IMR-90 (cell line): ENCODE measurements around the gene ODF2. TPM values are rescaled to one million over a fixed set of nuclear protein-coding genes. Genes with fewer than 3 reads are reported as not detected.

Source experiments
- ATAC-seq: fragments of 200-7000 bp; cut with Tn5 transposase; 2 replicates; pipeline ENCODE4 v1.9.1; 2020; ENCODE audit warnings: low read depth, mild to moderate bottlenecking, moderate library complexity
- BruUV-seq: library from RNA; stranded (reverse); fragments of 400-500 nt; replicated peaks from 2 replicates; lab custom pipeline; 2021; lab: Mats Ljungman, UMichigan
- CTCF ChIA-PET: fragments of 300-600 bp; formaldehyde crosslinking; extraction: SDS; loops from one replicate; lab custom pipeline; 2021; ENCODE audit warnings: antibody characterized with exemption; lab: Yijun Ruan, JAX
- POLR2A ChIA-PET: fragments of 300-600 bp; sonication (Branson Sonifier 250); formaldehyde crosslinking; loops from one replicate; lab custom pipeline; 2022; ENCODE audit warnings: antibody characterized with exemption; ENCODE audit not compliant: unreplicated experiment; lab: Charles Lee
- DNase-seq: peaks from one replicate; pipeline ENCODE4 v3.0.0; 2013
- H2AFZ ChIP-seq: replicated peaks from 2 replicates; pipeline ENCODE3; 2013; ENCODE audit warnings: low read length, mild to moderate bottlenecking; ENCODE audit not compliant: poor library complexity
- H2AK5ac ChIP-seq: 2 replicates; pipeline ENCODE4 v1.6.1; 2013; ENCODE audit warnings: low read depth, low read length, inconsistent platforms
- H2AK9ac ChIP-seq: replicated peaks from 2 replicates; pipeline ENCODE3; 2013; ENCODE audit warnings: mild to moderate bottlenecking, low read depth, low read length, moderate library complexity; ENCODE audit not compliant: poor library complexity
- H2BK120ac ChIP-seq: 2 replicates; pipeline ENCODE4 v1.6.1; 2013; ENCODE audit warnings: low read depth, low read length, inconsistent platforms
- H2BK15ac ChIP-seq: 3 replicates; pipeline ENCODE4 v1.6.1; 2013; ENCODE audit warnings: low read depth, low read length, inconsistent platforms
- H2BK20ac ChIP-seq: 2 replicates; pipeline ENCODE4 v1.6.1; 2013; ENCODE audit warnings: low read depth, mild to moderate bottlenecking, inconsistent platforms, low read length, moderate library complexity
- H2BK5ac ChIP-seq: 2 replicates; pipeline ENCODE4 v1.6.1; 2013; ENCODE audit warnings: mild to moderate bottlenecking, low read depth, low read length, inconsistent platforms; ENCODE audit not compliant: poor library complexity, severe bottlenecking
- H3K14ac ChIP-seq: replicated peaks from 2 replicates; pipeline ENCODE4 v1.6.1; 2013; ENCODE audit warnings: low read depth, low read length, inconsistent platforms
- H3K18ac ChIP-seq: 2 replicates; pipeline ENCODE4 v1.6.1; 2013; ENCODE audit warnings: low read depth, low read length, control low read depth
- H3K23ac ChIP-seq: 2 replicates; pipeline ENCODE4 v1.6.1; 2013; ENCODE audit warnings: low read depth, low read length, inconsistent platforms
- H3K27ac ChIP-seq: 2 replicates; pipeline ENCODE4 v1.5.1; 2013; ENCODE audit warnings: mild to moderate bottlenecking, control low read depth, low read length; ENCODE audit not compliant: insufficient read depth
- H3K27me3 ChIP-seq: 2 replicates; pipeline ENCODE4 v1.6.1; 2013; ENCODE audit warnings: low read length; ENCODE audit not compliant: control insufficient read depth, insufficient read depth
- H3K36me3 ChIP-seq: 2 replicates; pipeline ENCODE4 v1.6.1; 2013; ENCODE audit warnings: low read length, mixed read lengths; ENCODE audit not compliant: control insufficient read depth, insufficient read depth
- H3K4ac ChIP-seq: 2 replicates; pipeline ENCODE4 v1.6.1; 2013; ENCODE audit warnings: low read depth, low read length, inconsistent platforms
- H3K4me1 ChIP-seq: 2 replicates; pipeline ENCODE4 v1.6.1; 2013; ENCODE audit warnings: low read length, mixed read lengths; ENCODE audit not compliant: control insufficient read depth, insufficient read depth
- H3K4me2 ChIP-seq: 2 replicates; pipeline ENCODE4 v1.6.1; 2013; ENCODE audit warnings: low read depth, mild to moderate bottlenecking, control low read depth, low read length, moderate library complexity
- H3K4me3 ChIP-seq: 2 replicates; pipeline ENCODE4 v1.5.1; 2013; ENCODE audit warnings: low read depth, mild to moderate bottlenecking, control low read depth, low read length, moderate library complexity; ENCODE audit not compliant: insufficient read depth
- H3K56ac ChIP-seq: 2 replicates; pipeline ENCODE4 v1.6.1; 2013; ENCODE audit warnings: low read length, inconsistent platforms; ENCODE audit not compliant: insufficient read depth; ENCODE audit errors: extremely low read depth
- H3K79me1 ChIP-seq, 2 experiments: 2 replicates each; pipeline ENCODE4 v1.6.1; 2013; ENCODE audit warnings: low read length in 2 of 2, inconsistent platforms in 1 of 2, low read depth in 1 of 2
- H3K9ac ChIP-seq: 2 replicates; pipeline ENCODE4 v1.6.1; 2013; ENCODE audit warnings: low read depth, low read length, control low read depth
- H3K9me1 ChIP-seq: 2 replicates; pipeline ENCODE4 v1.6.1; 2013; ENCODE audit warnings: low read length, inconsistent platforms; ENCODE audit not compliant: insufficient read depth
- H3K9me3 ChIP-seq: 2 replicates; pipeline ENCODE4 v1.6.1; 2013; ENCODE audit warnings: low read length; ENCODE audit not compliant: control insufficient read depth, insufficient read depth
- H4K20me1 ChIP-seq: 2 replicates; pipeline ENCODE4 v1.6.1; 2013; ENCODE audit warnings: low read length, inconsistent platforms; ENCODE audit not compliant: insufficient read depth
- H4K5ac ChIP-seq: 2 replicates; pipeline ENCODE4 v1.6.1; 2013; ENCODE audit warnings: mild to moderate bottlenecking, low read depth, low read length, control low read depth
- H4K8ac ChIP-seq, 2 experiments: 2 replicates each; pipeline ENCODE4 v1.6.1; 2013; ENCODE audit warnings: low read depth in 2 of 2, low read length in 2 of 2, control low read depth in 1 of 2, inconsistent platforms in 1 of 2
- H4K91ac ChIP-seq: 2 replicates; pipeline ENCODE4 v1.6.1; 2013; ENCODE audit warnings: low read depth, low read length, inconsistent platforms; ENCODE audit not compliant: insufficient read depth
- BHLHE40 ChIP-seq: fragments of 150-350 bp; IDR thresholded peaks from 2 replicates; pipeline ENCODE4 v1.6.1; 2016; ENCODE audit warnings: mild to moderate bottlenecking, low read depth, low read length
- CEBPB ChIP-seq: IDR thresholded peaks from 2 replicates; pipeline ENCODE4 v1.6.1; 2012; ENCODE audit warnings: low read depth, low read length, improper control_type of control experiment
- CHD1 ChIP-seq: IDR thresholded peaks from 2 replicates; pipeline ENCODE4 v1.6.1; 2012; ENCODE audit warnings: low read depth, low read length, improper control_type of control experiment
- CTCF ChIP-seq: conservative IDR thresholded peaks from 2 replicates; pipeline ENCODE4 v1.5.1; 2012; ENCODE audit warnings: mild to moderate bottlenecking, low read depth, low read length, improper control_type of control experiment
- FOS ChIP-seq: fragments of 150-350 bp; IDR thresholded peaks from 2 replicates; pipeline ENCODE4 v1.6.1; 2016; ENCODE audit warnings: low read depth, low read length
- MAFK ChIP-seq: IDR thresholded peaks from 2 replicates; pipeline ENCODE4 v1.6.1; 2012; ENCODE audit warnings: low read depth, low read length, improper control_type of control experiment
- MAZ ChIP-seq: IDR thresholded peaks from 2 replicates; pipeline ENCODE4 v1.6.1; 2012; ENCODE audit warnings: low read depth, mild to moderate bottlenecking, low read length, improper control_type of control experiment, moderate library complexity, borderline replicate concordance
- MXI1 ChIP-seq: IDR thresholded peaks from 2 replicates; pipeline ENCODE4 v1.6.1; 2012; ENCODE audit warnings: low read depth, mild to moderate bottlenecking, low read length, moderate library complexity, borderline replicate concordance
- RCOR1 ChIP-seq: IDR thresholded peaks from 2 replicates; pipeline ENCODE4 v1.6.1; 2012; ENCODE audit warnings: mild to moderate bottlenecking, low read length, improper control_type of control experiment; ENCODE audit not compliant: insufficient replicate concordance
- RFX5 ChIP-seq: IDR thresholded peaks from 2 replicates; pipeline ENCODE4 v1.8.0; 2012; ENCODE audit warnings: low read depth, mild to moderate bottlenecking, low read length, moderate library complexity
- WGBS, 2 experiments: methylation state at CpG; one replicate each; pipeline versions ENCODE4 v1.1.5 to v1.1.7; 2013; ENCODE audit warnings: missing lambda C conversion rate in 2 of 2; ENCODE audit not compliant: insufficient read length in 1 of 2; ENCODE audit errors: extremely low coverage in 2 of 2; 5-methylcytosine and 5-hydroxymethylcytosine counted together
- dilution Hi-C: fragments of 300-500 bp; cut with HindIII; formaldehyde crosslinking; loops from one replicate; pipeline ENCODE4 v1.14.3; 2018; ENCODE audit warnings: low sequenced_read_pairs; ENCODE audit not compliant: unreplicated experiment
- in situ Hi-C: fragments of 300-500 bp; cut with MboI; formaldehyde crosslinking; loops from 3 replicates; pipeline ENCODE4 v1.14.3; 2019; ENCODE audit warnings: low sequenced_read_pairs, inconsistent platforms, mixed read lengths
- intact Hi-C: fragments of 100-400 bp; cut with micrococcal nuclease; formaldehyde crosslinking; loops from 2 replicates; pipeline ENCODE4 v1.10.0; 2022
- polyA plus RNA-seq, 3 experiments: library from polyadenylated mRNA; depleted of rRNA; stranded (reverse); fragments of >200 nt; gene quantifications; 2 replicates each; pipeline ENCODE4 v1.2.3, GENCODE V29; 2012; ENCODE audit warnings: low replicate concordance in 1 of 3
- total RNA-seq: library from RNA; depleted of rRNA; stranded (reverse); fragments of >200 nt; gene quantifications from 2 replicates; pipeline ENCODE4 v1.2.3, GENCODE V29; 2012

The ODF2 gene
- total and polyA plus RNA-seq, 2 of the 4 experiments (the other 2 are of a cell fraction) = 40.2 to 46.4 TPM

- TF ChIP-seq RFX5 (no peak), CEBPB (no peak), CHD1 (no peak), RCOR1 (no peak), MAZ (no peak), MAFK (no peak), BHLHE40 (no peak), MXI1 (no peak), CTCF (no peak), FOS (no peak)
Measured at GRCh38 chr9:128419061-128419925, 36.5 kb upstream of the ODF2 start.

More at GRCh38 chr9:128419061-128419925, 36.5 kb upstream of the ODF2 start:
- Histone ChIP-seq H3K4me1 (peaks cover 7% of the 10 kb centered on the region), H3K79me1 (peaks cover 4 to 20% of the 10 kb centered on the region in 2 experiments; a peak in 3 of 4 replicates), H3K56ac (no peak overlapping the region), H2AK5ac (no peak overlapping the region), H3K9me3 (no peaks in the 10 kb centered on the region), H2BK15ac (no peak overlapping the region), H3K9me1 (no peaks in the 10 kb centered on the region), H3K27ac (no peak overlapping the region), H3K23ac (no peak overlapping the region), H3K14ac (no peak overlapping the region), H4K5ac (peak overlapping the region; percentile 54), H2BK20ac (no peak overlapping the region), H2AK9ac (peak overlapping the region; percentile 10), H4K20me1 (no peaks in the 10 kb centered on the region), H3K9ac (no peak overlapping the region), H4K91ac (no peak overlapping the region), H3K4me2 (no peak overlapping the region), H3K27me3 (peaks cover 18% of the 10 kb centered on the region), H3K36me3 (peaks cover 1% of the 10 kb centered on the region; the same call in 1 of the 2 replicates), H3K4me3 (no peak overlapping the region), H2BK120ac (no peak overlapping the region), H3K18ac (no peak overlapping the region), H3K4ac (0 out of 2 replicates have a peak overlapping the region, but pooled peaks have one; percentile 33), H2BK5ac (no peak overlapping the region), H2AFZ (peak overlapping the region; percentile 47), H4K8ac (peak overlapping the region; percentile 29 to 87; a peak in 2 of 4 replicates)
- dilution Hi-C loops (no loop called here), intact Hi-C loops (loop anchor here (2.0 kb wide), 1 partner anchor 48 kb away; the partner anchor contains the start of gene URM1), in situ Hi-C loops (no loop called here)
- ATAC-seq (no peak), DNase-seq (peak; percentile 30)
- no TSS peak for BruUV-seq
- POLR2A ChIA-PET = no interaction called here
- CTCF ChIA-PET = interaction anchor here (0.5 to 2.5 kb wide), 8 partner anchors 8 to 512 kb away, joined by 3 to 16 read pairs (median 5); no protein-coding TSS in a partner anchor
- 35% methylated on average over 8 of the region's 28 CpGs; no CpG with 5 or more reads in 1 of the 2 experiments for WGBS, 2 experiments
